ENCODE data around the gene GLYR1.

Gene GLYR1

DNA sequence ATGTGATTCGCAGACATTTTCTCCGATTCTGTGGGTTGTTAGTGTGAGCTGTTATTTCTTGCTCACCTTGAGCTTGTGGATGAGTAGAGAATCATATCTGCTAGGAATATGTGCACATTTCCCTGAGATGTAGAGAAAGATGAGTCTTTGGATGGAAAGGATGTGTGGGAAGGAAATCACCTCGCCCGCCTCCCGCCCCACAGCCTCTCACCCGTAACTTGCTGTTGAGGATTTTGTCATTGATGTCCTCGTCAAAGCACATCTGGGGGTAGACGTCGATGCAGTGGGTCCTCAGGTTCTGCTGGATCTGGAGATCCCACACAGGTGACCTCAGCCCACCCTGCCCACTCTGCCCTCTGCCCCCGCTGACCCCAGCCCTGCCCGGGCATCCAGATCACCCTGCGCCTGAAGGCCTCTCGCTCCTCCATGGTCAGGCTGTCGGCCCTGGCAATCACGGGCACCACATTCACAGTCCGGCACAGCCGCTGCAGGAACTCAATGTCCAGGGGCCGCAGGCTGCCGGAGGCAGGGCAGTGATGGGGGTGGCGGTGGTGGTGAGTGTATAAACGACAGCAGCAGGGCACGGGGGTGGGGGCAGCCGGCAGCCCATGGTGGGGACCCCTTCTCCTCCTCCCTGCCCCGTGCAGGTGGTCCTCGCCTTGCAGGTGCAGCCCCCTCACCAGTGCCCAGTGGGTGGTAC lies 63.7 kb downstream of the GLYR1 start:
- no peaks in the 10 kb centered on the region for H3K9me3 ChIP-seq (ENCODE audit: low read length)
- H3K27me3 ChIP-seq (ENCODE audit: insufficient read depth, low read length) = no peaks in the 10 kb centered on the region
- H3K4me3 ChIP-seq (ENCODE audit: low read length) = no peak overlapping the region
- H3K36me3 ChIP-seq (ENCODE audit: insufficient read depth, low read length) = no peaks in the 10 kb centered on the region
- no peak overlapping the region for H2AFZ ChIP-seq (ENCODE audit: low read depth, low read length)
- no peaks in the 10 kb centered on the region for H3K4me1 ChIP-seq (ENCODE audit: insufficient read depth, low read length)

GRCh38 chr16:4780235-4780634 lies 66.9 kb downstream of the GLYR1 start:
- no peaks in the 10 kb centered on the region for H3K4me1 ChIP-seq (ENCODE audit: insufficient read depth, low read length)
- H3K36me3 ChIP-seq (ENCODE audit: insufficient read depth, low read length) = no peaks in the 10 kb centered on the region
- H3K9me3 ChIP-seq (ENCODE audit: low read length) = peaks cover 1% of the 10 kb centered on the region
- H3K4me3 ChIP-seq (ENCODE audit: low read length) = no peak overlapping the region
- no peak overlapping the region for H2AFZ ChIP-seq (ENCODE audit: low read depth, low read length)
- no peaks in the 10 kb centered on the region for H3K27me3 ChIP-seq (ENCODE audit: insufficient read depth, low read length)

DNA sequence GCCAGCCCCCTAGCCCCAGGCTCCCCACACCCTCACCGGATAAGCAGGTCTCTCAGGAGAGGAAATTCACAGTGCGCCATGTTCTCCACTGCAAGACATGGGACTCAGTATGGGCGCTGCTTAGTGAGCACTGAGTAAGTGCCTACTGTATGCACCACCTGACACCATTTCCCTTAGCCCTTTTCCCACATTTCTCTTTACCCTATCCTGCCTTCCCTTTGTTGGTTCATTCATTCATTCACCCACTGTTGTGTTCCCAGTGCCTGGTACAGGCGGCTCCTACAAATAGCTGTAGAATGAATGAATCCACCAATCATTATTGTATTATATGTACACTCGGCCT lies 69.1 kb downstream of the GLYR1 start:
- H2AFZ ChIP-seq (ENCODE audit: low read depth, low read length) = no peak overlapping the region
- no peaks in the 10 kb centered on the region for H3K27me3 ChIP-seq (ENCODE audit: insufficient read depth, low read length)
- H3K4me1 ChIP-seq (ENCODE audit: insufficient read depth, low read length) = no peaks in the 10 kb centered on the region
- no peak overlapping the region for H3K4me3 ChIP-seq (ENCODE audit: low read length)
- H3K36me3 ChIP-seq (ENCODE audit: insufficient read depth, low read length) = no peaks in the 10 kb centered on the region
- H3K9me3 ChIP-seq (ENCODE audit: low read length) = peaks cover 5% of the 10 kb centered on the region

DNA sequence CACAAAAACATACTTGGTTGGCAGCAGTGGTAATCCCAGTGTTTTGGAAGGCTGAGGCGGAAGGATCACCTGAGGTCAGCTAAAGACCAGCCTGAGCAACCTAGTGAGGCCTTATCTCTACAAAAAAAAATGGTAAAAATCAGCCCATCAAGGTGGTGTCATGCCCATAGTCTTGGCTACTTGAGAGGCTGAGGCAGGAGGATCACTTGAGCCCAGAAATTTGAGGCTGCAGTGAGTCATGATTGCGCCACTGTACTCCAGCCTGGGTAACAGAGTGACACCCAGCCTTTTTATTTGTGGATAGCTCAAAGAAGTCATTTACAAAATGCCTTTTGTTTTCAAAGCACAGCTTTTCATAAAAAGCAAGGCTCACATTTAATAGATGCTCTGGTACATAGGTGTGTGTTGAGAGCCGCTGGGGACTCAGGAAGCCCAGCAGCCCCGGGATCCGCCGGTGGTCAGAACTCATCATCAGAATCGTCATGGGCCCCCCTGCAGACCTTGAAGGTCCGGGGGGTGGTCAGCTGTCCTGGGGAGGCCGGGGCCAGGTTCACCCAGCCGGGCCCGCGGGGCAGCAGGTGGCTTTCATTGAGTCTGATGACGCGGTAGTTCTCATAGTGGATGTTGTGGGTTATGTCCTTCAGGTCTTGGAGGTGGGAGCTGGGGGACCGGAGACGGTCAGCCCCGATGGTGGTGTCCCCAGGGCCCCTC lies 69.6 kb downstream of the GLYR1 start:
- H3K4me1 ChIP-seq (ENCODE audit: insufficient read depth, low read length) = no peaks in the 10 kb centered on the region
- H3K36me3 ChIP-seq (ENCODE audit: insufficient read depth, low read length) = no peaks in the 10 kb centered on the region
- H3K9me3 ChIP-seq (ENCODE audit: low read length) = peaks cover 5% of the 10 kb centered on the region
- no peak overlapping the region for H3K4me3 ChIP-seq (ENCODE audit: low read length)
- no peak overlapping the region for H2AFZ ChIP-seq (ENCODE audit: low read depth, low read length)
- no peaks in the 10 kb centered on the region for H3K27me3 ChIP-seq (ENCODE audit: insufficient read depth, low read length)

GRCh38 chr16:4776141-4776705 lies 70.9 kb downstream of the GLYR1 start:
- Histone ChIP-seq H3K4me3 (ENCODE audit: low read length) (no peak overlapping the region), H2AFZ (ENCODE audit: low read depth, low read length) (no peak overlapping the region), H3K36me3 (ENCODE audit: insufficient read depth, low read length) (no peaks in the 10 kb centered on the region), H3K9me3 (ENCODE audit: low read length) (peaks cover 5% of the 10 kb centered on the region), H3K4me1 (ENCODE audit: insufficient read depth, low read length) (no peaks in the 10 kb centered on the region), H3K27me3 (ENCODE audit: insufficient read depth, low read length) (no peaks in the 10 kb centered on the region)

DNA sequence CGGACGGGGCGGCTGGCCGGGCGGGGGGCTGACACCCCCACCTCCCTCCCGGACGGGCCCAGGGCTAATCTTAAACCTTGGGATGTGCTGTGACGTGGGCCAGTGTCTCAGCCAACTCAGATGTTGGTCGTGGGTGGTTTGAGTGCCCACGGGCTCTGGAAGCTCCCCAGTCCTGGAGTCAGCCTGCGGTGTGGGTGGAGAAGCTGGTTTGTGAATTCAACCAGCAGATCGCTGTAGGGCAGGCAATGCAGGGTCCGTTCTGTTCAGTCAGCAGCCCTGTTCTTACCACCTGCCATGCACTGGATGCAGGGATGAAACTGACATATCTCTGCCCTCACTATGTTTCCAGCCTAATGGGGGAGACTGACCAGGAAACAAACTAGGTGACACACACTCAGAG lies 72.1 kb downstream of the GLYR1 start:
- no peaks in the 10 kb centered on the region for H3K27me3 ChIP-seq (ENCODE audit: insufficient read depth, low read length)
- no peaks in the 10 kb centered on the region for H3K36me3 ChIP-seq (ENCODE audit: insufficient read depth, low read length)
- no peaks in the 10 kb centered on the region for H3K4me1 ChIP-seq (ENCODE audit: insufficient read depth, low read length)
- H2AFZ ChIP-seq (ENCODE audit: low read depth, low read length) = no peak overlapping the region
- H3K4me3 ChIP-seq (ENCODE audit: low read length) = no peak overlapping the region
- H3K9me3 ChIP-seq (ENCODE audit: low read length) = peaks cover 5% of the 10 kb centered on the region

DNA sequence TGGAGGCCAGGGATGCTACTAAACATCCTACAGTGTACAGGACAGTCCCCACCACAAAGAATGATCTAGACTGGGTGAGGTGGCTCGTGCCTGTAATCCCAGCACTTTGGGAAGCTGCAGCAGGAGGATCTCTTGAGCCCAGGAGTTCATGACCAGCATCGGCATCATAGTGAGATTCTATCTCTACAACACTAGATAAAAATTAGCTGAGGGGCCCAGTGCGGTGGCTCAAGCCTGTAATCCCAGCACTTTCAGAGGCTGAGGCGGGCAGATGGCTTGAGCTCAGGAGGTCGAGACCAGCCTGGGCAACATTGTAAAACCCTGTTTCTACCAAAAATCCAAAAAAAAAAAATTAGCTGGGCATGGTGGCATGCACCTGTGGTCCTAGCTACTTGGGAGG lies 74.7 kb downstream of the GLYR1 start:
- no peak overlapping the region for H3K4me3 ChIP-seq (ENCODE audit: low read length)

GRCh38 chr16:4771646-4772045 lies 75.4 kb downstream of the GLYR1 start:
- Histone ChIP-seq H3K9me3 (ENCODE audit: low read length) (peaks cover 5% of the 10 kb centered on the region), H3K36me3 (ENCODE audit: insufficient read depth, low read length) (no peaks in the 10 kb centered on the region), H3K4me1 (ENCODE audit: insufficient read depth, low read length) (peaks cover 4% of the 10 kb centered on the region), H3K27me3 (ENCODE audit: insufficient read depth, low read length) (no peaks in the 10 kb centered on the region), H3K4me3 (ENCODE audit: low read length) (no peak overlapping the region), H2AFZ (ENCODE audit: low read depth, low read length) (no peak overlapping the region)

More for the DNA sequence above, 74.7 kb downstream of the GLYR1 start:
- H2AFZ ChIP-seq (ENCODE audit: low read depth, low read length) = no peak overlapping the region
- no peaks in the 10 kb centered on the region for H3K36me3 ChIP-seq (ENCODE audit: insufficient read depth, low read length)
- H3K4me1 ChIP-seq (ENCODE audit: insufficient read depth, low read length) = peaks cover 4% of the 10 kb centered on the region
- H3K27me3 ChIP-seq (ENCODE audit: insufficient read depth, low read length) = no peaks in the 10 kb centered on the region
- H3K9me3 ChIP-seq (ENCODE audit: low read length) = peaks cover 5% of the 10 kb centered on the region

DNA sequence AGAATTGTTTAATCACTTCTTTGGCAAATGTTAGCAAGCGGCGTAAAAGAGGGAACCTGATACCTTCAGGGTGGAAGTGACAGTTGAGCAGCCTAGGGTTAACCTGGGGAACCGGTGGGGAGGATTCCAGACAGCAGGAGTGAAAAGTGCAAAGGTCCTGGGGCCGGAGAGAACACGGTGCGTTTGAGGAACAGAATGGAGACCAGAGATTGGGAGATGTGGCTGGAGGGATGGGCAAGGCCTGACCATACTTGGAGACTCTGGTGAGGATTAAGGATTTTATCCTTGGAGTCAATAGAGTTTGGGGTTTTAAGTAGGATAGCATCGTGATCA lies 77.8 kb downstream of the GLYR1 start:
- peak overlapping the region; percentile 33 for H3K4me3 ChIP-seq (ENCODE audit: low read length)
- H3K27me3 ChIP-seq (ENCODE audit: insufficient read depth, low read length) = no peaks in the 10 kb centered on the region
- H3K9me3 ChIP-seq (ENCODE audit: low read length) = no peaks in the 10 kb centered on the region
- H2AFZ ChIP-seq (ENCODE audit: low read depth, low read length) = peak overlapping the region; percentile 50
- H3K36me3 ChIP-seq (ENCODE audit: insufficient read depth, low read length) = peaks cover 8% of the 10 kb centered on the region
- H3K4me1 ChIP-seq (ENCODE audit: insufficient read depth, low read length) = peaks cover 14% of the 10 kb centered on the region

DNA sequence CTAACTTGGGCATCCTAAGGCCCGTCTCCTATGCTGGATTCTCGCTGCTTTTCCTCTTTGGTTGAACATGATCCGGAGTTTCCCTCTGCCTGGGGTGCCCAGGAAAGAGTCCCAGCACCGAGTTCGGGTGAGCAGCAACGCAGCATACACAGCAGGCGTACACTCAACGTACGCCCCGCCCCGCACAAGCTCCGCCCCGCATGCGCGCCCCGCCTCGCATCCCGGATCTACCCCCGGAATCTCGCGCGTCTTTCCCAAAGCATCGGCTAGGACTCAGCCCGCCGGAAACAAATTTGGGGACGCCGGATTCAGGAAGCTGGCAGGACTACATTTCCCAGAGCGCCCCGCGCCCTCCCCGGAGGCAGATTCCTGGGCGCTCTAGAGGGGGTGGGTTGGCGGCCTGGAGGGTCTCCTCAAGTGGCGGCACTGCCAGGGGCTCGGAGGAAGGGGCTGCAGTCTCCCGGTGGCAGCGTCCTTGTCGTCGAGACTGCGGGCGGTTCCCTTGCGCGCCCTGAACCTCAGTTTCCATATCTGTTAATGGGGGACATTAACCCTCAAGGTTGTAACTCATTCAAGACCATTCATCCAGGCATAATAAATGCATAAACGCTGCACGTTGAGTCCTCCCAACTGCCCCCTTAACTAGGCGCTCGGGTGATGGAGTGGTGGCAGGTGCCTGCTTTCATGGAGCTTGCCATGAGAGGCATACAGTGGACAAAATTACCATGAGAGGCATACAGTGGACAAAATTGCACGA lies 78.4 kb downstream of the GLYR1 start:
- Histone ChIP-seq H3K36me3 (ENCODE audit: insufficient read depth, low read length) (peaks cover 13% of the 10 kb centered on the region), H3K4me1 (ENCODE audit: insufficient read depth, low read length) (peaks cover 14% of the 10 kb centered on the region), H3K9me3 (ENCODE audit: low read length) (no peaks in the 10 kb centered on the region), H2AFZ (ENCODE audit: low read depth, low read length) (peak overlapping the region; percentile 50), H3K4me3 (ENCODE audit: low read length) (peak overlapping the region; percentile 41), H3K27me3 (ENCODE audit: insufficient read depth, low read length) (no peaks in the 10 kb centered on the region)

DNA sequence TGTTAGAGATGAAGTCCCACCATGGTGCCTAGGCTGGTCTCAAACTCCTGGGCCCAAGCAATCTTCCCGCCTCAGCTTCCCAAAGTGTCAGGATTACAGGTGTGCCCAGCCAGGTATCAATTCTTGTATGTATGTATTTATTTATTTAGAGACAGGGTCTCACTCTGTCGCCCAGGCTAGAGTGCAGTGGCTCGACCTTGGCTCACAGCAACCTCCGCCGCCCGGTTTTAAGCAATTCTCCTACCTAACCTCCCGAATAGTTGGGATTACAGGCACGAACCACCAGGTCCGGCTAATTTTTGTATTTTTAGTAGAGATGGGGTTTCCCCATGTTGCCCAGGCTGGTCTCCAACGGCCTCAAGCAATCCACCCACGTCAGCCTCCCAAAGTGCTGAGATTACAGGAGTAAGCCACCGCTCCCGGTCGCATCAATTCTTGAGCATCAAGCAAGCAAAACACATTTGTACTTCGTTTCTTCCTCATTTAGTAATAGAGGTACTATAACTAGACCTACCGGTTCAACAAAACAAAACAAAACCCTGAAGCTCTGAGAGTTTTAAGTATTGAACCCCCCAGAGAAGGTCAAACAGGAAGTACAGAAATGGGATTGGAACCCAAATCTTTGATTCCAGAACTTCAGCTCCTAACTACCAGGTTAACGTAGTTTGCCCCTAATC lies 79.1 kb downstream of the GLYR1 start:
- Histone ChIP-seq H3K27me3 (ENCODE audit: insufficient read depth, low read length) (no peaks in the 10 kb centered on the region), H3K36me3 (ENCODE audit: insufficient read depth, low read length) (peaks cover 20% of the 10 kb centered on the region), H3K4me3 (ENCODE audit: low read length) (peak overlapping the region; percentile 41), H3K4me1 (ENCODE audit: insufficient read depth, low read length) (peaks cover 14% of the 10 kb centered on the region), H2AFZ (ENCODE audit: low read depth, low read length) (peak overlapping the region; percentile 50), H3K9me3 (ENCODE audit: low read length) (no peaks in the 10 kb centered on the region)

DNA sequence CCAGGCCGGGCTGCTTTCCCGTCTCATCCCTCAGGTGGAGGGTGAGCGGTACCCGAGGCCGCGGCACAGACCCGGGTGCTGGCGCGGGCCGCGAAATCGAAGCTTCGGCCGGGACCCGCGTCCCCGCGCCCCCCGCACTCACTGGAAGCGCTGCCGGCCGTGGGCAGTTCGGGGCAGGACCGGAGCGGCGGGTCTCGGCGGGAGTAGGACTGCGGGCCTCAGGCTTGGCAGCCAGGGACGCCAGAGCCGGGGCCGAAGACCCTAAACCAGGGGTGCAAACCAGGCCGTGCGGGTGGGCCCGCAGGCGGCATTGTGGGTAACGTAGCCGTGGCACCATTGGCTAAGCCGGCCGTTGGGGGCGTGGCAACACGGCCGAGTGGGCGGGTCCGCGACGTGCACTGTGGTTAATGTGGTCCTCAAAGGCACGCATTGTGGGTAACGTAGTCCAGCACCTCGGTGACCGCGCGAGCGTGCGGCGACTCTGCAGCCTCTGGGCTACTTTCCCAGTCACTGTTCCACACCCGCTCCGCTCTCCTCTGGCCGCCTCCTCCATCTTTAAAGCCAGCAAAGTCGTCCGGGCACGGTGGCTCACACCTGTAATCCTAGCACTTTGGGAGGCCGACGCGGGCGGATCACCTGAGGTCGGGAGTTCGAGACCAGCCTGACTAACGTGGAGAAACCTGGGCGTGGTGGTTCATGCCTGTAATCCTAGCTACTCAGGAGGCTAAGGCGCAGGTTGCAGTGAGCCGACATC lies 80.0 kb downstream of the GLYR1 start, which contains the start of gene ZNF500:
TSS of gene ZNF500 (minus strand) at position 288 of the 754 bp plus-strand sequence. CDS start 1,184 bp downstream, outside the sequence.
- Histone ChIP-seq H3K36me3 (ENCODE audit: insufficient read depth, low read length) (peaks cover 23% of the 10 kb centered on the region), H3K4me1 (ENCODE audit: insufficient read depth, low read length) (peaks cover 14% of the 10 kb centered on the region), H3K27me3 (ENCODE audit: insufficient read depth, low read length) (no peaks in the 10 kb centered on the region), H3K9me3 (ENCODE audit: low read length) (no peaks in the 10 kb centered on the region), H2AFZ (ENCODE audit: low read depth, low read length) (peak within 1 kb of the TSS; percentile 73), H3K4me3 (ENCODE audit: low read length) (peak within 1 kb of the TSS; percentile 73)
